22Rv1 (cell line): ENCODE data around the gene CTNND2.

Experiments
- H3K27ac ChIP-seq: fragments of 450-650 bp; 2 replicates; pipeline ENCODE4 v1.5.1; 2017
- CTCF ChIP-seq: fragments of 450-650 bp; IDR thresholded peaks from 2 replicates; pipeline ENCODE4 v1.5.1; 2017; ENCODE audit warnings: mild to moderate bottlenecking
- ZFX ChIP-seq: fragments of 450-650 bp; IDR thresholded peaks from 2 replicates; pipeline ENCODE4 v1.6.1; 2017; ENCODE audit warnings: antibody characterized with exemption, borderline replicate concordance

CTNND2 gene

GRCh38 chr5:11791792-11792191, 112.5 kb downstream of the CTNND2 start:
- TF ChIP-seq ZFX, result no peak
- no peak for TF ChIP-seq CTCF
- H3K27ac ChIP-seq, result no peak overlapping the region

GRCh38 chr5:11790201-11790600, 114.0 kb downstream of the CTNND2 start:
- TF ChIP-seq ZFX (no peak), CTCF (no peak)
- H3K27ac ChIP-seq, result no peak overlapping the region

GRCh38 chr5:11785771-11786352, 118.4 kb downstream of the CTNND2 start:
- TF ChIP-seq ZFX (no peak), CTCF (no peak)
- no peak overlapping the region for H3K27ac ChIP-seq

GRCh38 chr5:11780641-11781345, 123.5 kb downstream of the CTNND2 start:
- TF ChIP-seq ZFX, result no peak
- TF ChIP-seq CTCF, result no peak
- H3K27ac ChIP-seq, result no peak overlapping the region

GRCh38 chr5:11777096-11777495, 127.2 kb downstream of the CTNND2 start:
- TF ChIP-seq CTCF (no peak), ZFX (no peak)
- no peak overlapping the region for H3K27ac ChIP-seq

- TF ChIP-seq CTCF, result no peak
- TF ChIP-seq ZFX, result no peak
- no peak overlapping the region for H3K27ac ChIP-seq
Measured at GRCh38 chr5:11770310-11770709, 133.9 kb downstream of the CTNND2 start.

- H3K27ac ChIP-seq, result no peak overlapping the region
- TF ChIP-seq CTCF, result no peak
- no peak for TF ChIP-seq ZFX
Measured at GRCh38 chr5:11760934-11761603, 143.2 kb downstream of the CTNND2 start.
